ENCODE measurements around the gene MTCH2. TPM values are rescaled to one million over a fixed set of nuclear protein-coding genes. Genes with fewer than 3 reads are reported as not detected.

The MTCH2 gene
- total RNA-seq, 3 donors from 2014 or later, result 122 to 147 (median 128) TPM

DNA sequence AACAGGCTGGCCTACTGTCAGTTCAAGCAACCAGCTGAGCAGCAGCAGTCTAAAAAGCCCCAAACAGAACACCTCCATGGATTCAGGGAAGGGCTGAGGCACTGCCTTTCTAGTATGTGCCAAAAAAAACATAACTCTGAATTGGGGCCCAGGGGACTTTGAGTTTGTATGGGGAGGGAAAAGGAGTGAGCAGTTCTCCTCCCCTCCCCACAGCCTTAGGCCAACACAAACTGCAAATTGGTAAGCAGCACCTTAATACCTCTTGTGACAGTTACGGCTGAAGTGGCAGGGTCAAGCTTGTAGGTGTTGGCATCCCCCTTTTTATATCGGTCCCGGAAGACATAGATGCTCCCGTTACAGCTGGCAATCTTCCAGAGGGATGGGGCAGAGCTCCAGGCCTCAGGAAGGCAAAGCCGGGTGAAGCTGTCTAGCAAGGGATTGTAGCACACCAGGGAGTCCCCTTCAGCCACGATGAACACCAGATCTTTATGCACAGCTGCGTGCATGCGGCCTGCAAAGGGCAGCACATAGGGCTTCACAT lies 69.6 kb downstream of the MTCH2 start:
- H3K9me3 Mint-ChIP-seq, result no peaks in the 10 kb centered on the region

GRCh38 chr11:47571895-47572294 lies 70.5 kb downstream of the MTCH2 start:
- Mint-ChIP-seq H3K9me3 (no peaks in the 10 kb centered on the region), H3K4me3 (no peak overlapping the region), H3K36me3 (ENCODE audit: insufficient read depth) (peaks cover 23% of the 10 kb centered on the region), H3K27me3 (ENCODE audit: low read depth) (no peaks in the 10 kb centered on the region), H3K4me1 (ENCODE audit: low read depth) (peaks cover 9% of the 10 kb centered on the region)
- ATAC-seq, result no peak
- DNase-seq, result no peak

More for the DNA sequence above, 69.6 kb downstream of the MTCH2 start:
- H3K4me1 Mint-ChIP-seq (ENCODE audit: low read depth), result peaks cover 17% of the 10 kb centered on the region
- no peak for DNase-seq
- H3K27me3 Mint-ChIP-seq (ENCODE audit: low read depth), result no peaks in the 10 kb centered on the region
- peaks cover 28% of the 10 kb centered on the region for H3K36me3 Mint-ChIP-seq (ENCODE audit: insufficient read depth)
- no peak overlapping the region for H3K4me3 Mint-ChIP-seq
- ATAC-seq, result no peak

DNA sequence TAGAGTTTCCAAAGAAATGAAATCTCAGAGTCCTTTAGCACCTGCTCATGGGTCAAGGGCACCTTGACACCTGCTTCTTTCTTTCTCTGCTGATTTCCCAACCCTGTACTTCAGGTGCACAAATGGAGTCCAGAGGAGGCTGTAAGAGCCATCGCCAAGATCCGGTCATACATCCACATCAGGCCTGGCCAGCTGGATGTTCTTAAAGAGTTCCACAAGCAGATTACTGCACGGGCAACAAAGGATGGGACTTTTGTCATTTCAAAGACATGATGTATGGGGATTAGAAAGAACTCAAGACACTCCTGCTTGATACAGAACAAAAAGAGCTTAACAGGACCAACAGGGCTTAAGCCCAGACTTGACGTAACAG lies 71.0 kb downstream of the MTCH2 start:
- Mint-ChIP-seq H3K4me1 (ENCODE audit: low read depth) (peaks cover 14% of the 10 kb centered on the region), H3K4me3 (no peak overlapping the region), H3K9me3 (no peaks in the 10 kb centered on the region), H3K27me3 (ENCODE audit: low read depth) (no peaks in the 10 kb centered on the region), H3K36me3 (ENCODE audit: insufficient read depth) (peaks cover 22% of the 10 kb centered on the region)
- DNase-seq (no peak), ATAC-seq (no peak)

DNA sequence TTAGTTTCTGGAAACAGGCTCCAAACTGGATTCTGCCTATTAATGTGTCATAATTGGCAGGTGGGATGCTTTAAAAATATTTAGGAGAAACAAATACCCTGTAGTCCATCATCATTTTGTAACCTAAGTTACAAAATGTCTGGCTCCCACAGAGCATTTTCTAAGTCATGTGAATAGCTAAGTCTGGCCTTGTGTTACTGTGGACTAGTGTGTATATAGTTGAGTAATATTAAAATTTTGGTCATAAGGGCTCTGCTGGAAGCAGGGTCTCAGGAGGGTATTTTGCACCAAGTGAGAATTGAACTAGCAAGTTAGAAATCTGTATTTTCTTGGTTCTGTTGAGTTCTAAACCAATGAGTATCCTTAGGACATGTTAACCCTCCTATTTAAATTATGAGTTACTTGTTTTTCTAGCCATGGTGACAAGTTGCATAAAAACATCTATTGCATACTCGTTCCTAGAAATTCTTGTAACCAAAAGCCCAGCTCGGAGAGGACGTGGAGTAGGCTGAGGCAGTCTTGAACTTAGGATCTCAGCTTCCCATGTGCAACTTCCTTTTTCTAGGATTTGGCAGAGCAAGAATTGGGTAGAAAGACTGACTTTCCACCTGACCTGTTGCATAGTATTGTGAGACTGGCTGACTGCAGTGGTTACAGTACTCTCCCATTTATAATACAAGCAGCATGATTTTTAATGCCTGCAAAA lies 71.6 kb downstream of the MTCH2 start:
- Mint-ChIP-seq H3K9me3 (no peaks in the 10 kb centered on the region), H3K4me1 (ENCODE audit: low read depth) (peaks cover 18% of the 10 kb centered on the region), H3K27me3 (ENCODE audit: low read depth) (no peaks in the 10 kb centered on the region), H3K36me3 (ENCODE audit: insufficient read depth) (peaks cover 20% of the 10 kb centered on the region), H3K4me3 (no peak overlapping the region)
- DNase-seq (no peak), ATAC-seq (no peak)

- peaks cover 20% of the 10 kb centered on the region for H3K36me3 Mint-ChIP-seq (ENCODE audit: insufficient read depth)
- DNase-seq (no peak), ATAC-seq (no peak)
- no peak overlapping the region for H3K4me3 Mint-ChIP-seq
- no peaks in the 10 kb centered on the region for H3K27me3 Mint-ChIP-seq (ENCODE audit: low read depth)
- H3K9me3 Mint-ChIP-seq, result no peaks in the 10 kb centered on the region
- H3K4me1 Mint-ChIP-seq (ENCODE audit: low read depth), result peaks cover 21% of the 10 kb centered on the region
These were observed 72.7 kb downstream of the MTCH2 start for GRCh38 chr11:47569646-47570045.

Other genes starting within 250 kb of the MTCH2 start
- 10 to 100 TPM; 18.7 to 20.8 (median 19.5) TPM for gene SLC39A13, start 234.0 kb downstream of the MTCH2 start, total RNA-seq
- gene PSMC3, start 216.1 kb downstream of the MTCH2 start, total RNA-seq, result 100 to 1,000 TPM; 275 to 300 (median 299) TPM
- under 1 TPM; 0.46 to 0.53 (median 0.52) TPM for gene RAPSN, start 193.4 kb downstream of the MTCH2 start, total RNA-seq
- gene CELF1, start 89.4 kb downstream of the MTCH2 start, total RNA-seq, result 100 to 1,000 TPM; 186 to 199 (median 190) TPM
- 10 to 100 TPM; 47.1 to 54.7 (median 48.8) TPM for gene PTPMT1, start 77.0 kb downstream of the MTCH2 start, total RNA-seq
- gene KBTBD4, start 63.6 kb downstream of the MTCH2 start, total RNA-seq, result 10 to 100 TPM; 19.6 to 24.7 (median 21.5) TPM
- 100 to 1,000 TPM; 164 to 174 (median 170) TPM for gene NDUFS3, start 63.5 kb downstream of the MTCH2 start, total RNA-seq
- gene FAM180B, start 55.9 kb downstream of the MTCH2 start, total RNA-seq, result under 1 TPM in 1 of 3 donors, not detected in 2; 0.13 TPM
- under 1 TPM in 1 of 3 donors, not detected in 2; 0.18 TPM for gene C1QTNF4, start 48.1 kb downstream of the MTCH2 start, total RNA-seq
- gene AGBL2, start 72.8 kb upstream of the MTCH2 start, total RNA-seq, result 1 to 10 TPM in 2 of 3 donors, under 1 TPM in 1; 0.83 to 2.0 (median 1.7) TPM
- 100 to 1,000 TPM; 113 to 129 (median 121) TPM for gene FNBP4, start 124.8 kb upstream of the MTCH2 start, total RNA-seq
- gene NUP160, start 205.8 kb upstream of the MTCH2 start, total RNA-seq, result 10 to 100 TPM; 76.6 to 86.7 (median 80.4) TPM

All from activated T-cell treated with anti-CD3 and anti-CD28 coated beads, Interleukin-2, amount 50 U/mL, for 4 hours (primary cell).